Left forelimb (tissue), 1 donor: ENCODE data around the gene GPR52.

Experiments
- DNase-seq: peaks from one replicate; pipeline ENCODE4 v3.0.0-alpha.2; 2018; ENCODE audit warnings: low spot score

Gene GPR52

GRCh38 chr1:174469052-174469451 lies 21.3 kb downstream of the GPR52 start:
- DNase-seq, result no peak

DNA sequence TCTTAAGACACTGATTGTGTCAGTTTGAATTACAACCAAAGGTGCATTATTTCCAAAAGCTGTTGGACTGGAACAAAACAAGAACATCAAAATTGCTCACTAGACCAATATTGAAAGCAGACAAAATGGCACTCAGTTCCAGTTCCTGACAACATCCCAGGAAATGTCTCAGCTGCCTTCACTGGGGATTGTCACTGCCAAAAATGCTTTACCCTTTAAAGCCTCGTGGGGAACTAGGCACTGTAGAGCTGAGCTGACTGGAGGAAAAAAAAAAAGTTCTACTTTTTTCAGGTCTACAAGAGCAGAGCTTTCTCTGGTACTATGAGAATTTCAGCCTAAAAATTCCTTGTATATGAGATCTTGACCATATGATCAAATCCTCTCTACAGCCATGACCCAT lies 21.9 kb downstream of the GPR52 start:
- DNase-seq, result no peak

GRCh38 chr1:174479281-174479680 lies 31.5 kb downstream of the GPR52 start:
- DNase-seq, result no peak

DNA sequence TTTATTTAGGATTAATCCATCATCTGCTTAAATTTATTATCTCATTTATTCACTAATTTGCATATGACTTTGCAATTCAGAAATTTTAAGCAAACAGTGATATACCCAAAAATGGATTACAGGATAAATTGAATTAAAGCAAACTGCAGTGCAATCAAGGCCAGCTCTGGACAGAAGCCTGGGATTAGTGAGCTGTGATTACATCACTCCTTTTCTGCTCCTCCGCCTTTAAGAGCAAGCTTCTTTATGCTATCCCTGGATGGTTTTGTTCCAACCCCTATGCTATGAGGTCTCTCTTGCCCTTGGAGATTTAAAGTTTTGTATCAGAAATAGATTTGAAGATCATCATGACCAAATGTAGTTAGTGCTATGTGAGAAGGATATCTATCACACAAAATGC lies 32.6 kb downstream of the GPR52 start:
- no peak for DNase-seq

DNA sequence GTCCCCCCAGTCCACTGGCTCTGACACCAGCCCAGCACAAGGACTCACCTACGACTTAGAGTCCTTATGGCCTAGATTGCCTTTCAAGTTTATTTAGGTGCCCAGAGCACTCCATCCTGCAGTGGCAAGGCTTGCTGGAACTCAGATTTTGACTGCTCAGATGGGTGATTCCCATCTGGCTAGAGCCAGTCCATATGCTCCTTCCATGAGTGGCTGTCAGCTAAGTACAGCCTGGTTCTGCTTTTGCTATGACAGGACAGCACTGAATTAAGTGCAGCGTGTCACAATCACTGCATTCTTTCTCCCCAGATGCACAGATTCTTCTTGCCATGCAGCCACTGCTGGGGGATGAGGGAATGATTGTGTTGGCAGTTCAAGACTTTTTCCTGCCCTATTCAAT lies 43.8 kb downstream of the GPR52 start:
- DNase-seq, result no peak

DNA sequence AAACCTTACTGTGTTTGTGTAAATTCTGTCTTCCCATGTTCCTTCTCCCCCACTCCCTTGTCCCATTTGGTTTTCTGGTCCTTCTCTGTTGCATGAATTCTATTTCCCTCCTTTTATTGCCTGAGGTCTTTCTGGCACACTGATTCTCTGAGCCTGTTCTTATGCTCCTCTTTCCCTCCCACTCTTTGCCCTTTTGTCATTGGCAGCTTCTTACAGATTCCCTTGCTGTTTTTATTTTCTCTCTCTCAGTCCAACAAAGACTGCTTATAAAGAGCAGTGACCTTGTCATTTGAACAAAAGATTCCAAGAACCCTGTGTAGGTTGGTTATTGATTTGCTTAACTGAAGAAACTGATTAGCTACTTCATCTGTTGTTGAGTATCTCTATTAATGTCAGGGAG lies 49.7 kb downstream of the GPR52 start:
- no peak for DNase-seq
